Posterior cingulate gyrus (tissue), 11 donors: Measurements from ENCODE around the gene SEC11C.

ENCODE experiments used
- DNase-seq, 10 donors: peaks; one replicate each; pipeline versions ENCODE4 v3.0.0 to v3.0.0-alpha.2; 2020 to 2021; ENCODE audit warnings: mixed read lengths in 3 of 10
- intact Hi-C: fragments of 100-400 bp; cut with DNase I; formaldehyde crosslinking; loops from one replicate; pipeline ENCODE4 v1.15.1; 2023

The SEC11C gene

GRCh38 chr18:59200787-59201186, 61.1 kb downstream of the SEC11C start:
- intact Hi-C loops = no loop called here
- DNase-seq = no peak

- intact Hi-C loops = no loop called here
- DNase-seq = no peak
Observed at GRCh38 chr18:59202258-59202820, 62.7 kb downstream of the SEC11C start.

GRCh38 chr18:59207506-59207905, 67.8 kb downstream of the SEC11C start:
- no peak for DNase-seq
- intact Hi-C loops = no loop called here
